ENCODE data around the gene ZNF605. TPM values are rescaled to one million over a fixed set of nuclear protein-coding genes. Genes with fewer than 3 reads are reported as not detected.
"Not testable (repeated sequence)": the region's sequence is repeated elsewhere in the genome, so short reads cannot be mapped to it uniquely, and the experiment has no call there.

The ZNF605 gene
- total RNA-seq, 4 donors from 2014 or later = 4.5 to 21.3 (median 10.3) TPM

- H3K36me3 ChIP-seq; in situ Hi-C loops (cut with MboI; ENCODE audit: low pct_ligation_motif_present in 1 of 4, low pct_unique_long_range_greater_than_20kb in 1 of 4, low sequenced_read_pairs in 3 of 4); DNase-seq; H3K27me3 ChIP-seq; H3K4me1 ChIP-seq; intact Hi-C loops (cut with DNase I; ENCODE audit: low total_unique reads); H3K27ac ChIP-seq; H3K4me3 ChIP-seq: not testable (repeated sequence)
- peak in 3 of 5 experiments; percentile 17 to 20 (median 18) for TF ChIP-seq CTCF (IDR thresholded peaks at IDR 0.05)
- 52 to 64% methylated on average over 12 to 13 of the region's 13 CpGs for WGBS, 2 donors (ENCODE audit: low coverage in 1 of 2)
- peaks cover 5 to 22% of the 10 kb centered on the region in 2 donors for H3K9me3 ChIP-seq
Observed at GRCh38 chr12:132976870-132977269, 20.8 kb upstream of the ZNF605 start.

DNA sequence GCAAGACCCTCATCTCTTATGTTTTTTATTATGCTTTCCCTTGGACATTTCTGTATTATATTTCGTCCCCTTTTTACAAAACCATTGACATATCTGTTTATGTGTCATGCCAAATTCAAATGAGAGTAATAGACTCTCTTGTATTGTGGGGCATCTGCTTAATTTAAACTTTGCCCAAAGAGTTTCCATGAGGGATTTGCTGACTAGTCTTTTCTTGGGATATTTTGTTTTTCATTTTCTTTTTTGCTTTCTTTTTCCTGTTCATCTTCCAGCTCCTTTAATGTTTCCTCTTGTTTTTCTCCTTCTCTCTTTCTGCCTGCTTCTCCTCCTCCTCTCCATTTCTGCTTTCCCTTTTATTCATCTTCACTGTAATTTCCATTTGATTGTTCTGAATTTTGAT lies 16.3 kb upstream of the ZNF605 start:
- Histone ChIP-seq H3K4me1 (no peaks in the 10 kb centered on the region), H3K27ac (no peak overlapping the region), H3K36me3 (no peaks in the 10 kb centered on the region), H3K27me3 (no peaks in the 10 kb centered on the region), H3K4me3 (no peak overlapping the region), H3K9me3 (peaks cover 26 to 35% of the 10 kb centered on the region in 2 donors)
- in situ Hi-C loops (cut with MboI; ENCODE audit: low pct_ligation_motif_present in 1 of 4, low pct_unique_long_range_greater_than_20kb in 1 of 4, low sequenced_read_pairs in 3 of 4) (no loop called here), intact Hi-C loops (cut with DNase I; ENCODE audit: low total_unique reads) (no loop called here)
- DNase-seq = no peak
- WGBS, 2 donors (ENCODE audit: low coverage in 1 of 2) = 70 to 79% methylated on average over 1 of the region's 1 CpG
- TF ChIP-seq POLR2AphosphoS5 (IDR thresholded peaks at IDR 0.05) = no peak
- no peak for TF ChIP-seq EP300 (IDR thresholded peaks at IDR 0.05; ENCODE audit: low read depth)
- no peak for TF ChIP-seq POLR2A (IDR thresholded peaks at IDR 0.05)
- TF ChIP-seq CTCF (IDR thresholded peaks at IDR 0.05) = no peak

DNA sequence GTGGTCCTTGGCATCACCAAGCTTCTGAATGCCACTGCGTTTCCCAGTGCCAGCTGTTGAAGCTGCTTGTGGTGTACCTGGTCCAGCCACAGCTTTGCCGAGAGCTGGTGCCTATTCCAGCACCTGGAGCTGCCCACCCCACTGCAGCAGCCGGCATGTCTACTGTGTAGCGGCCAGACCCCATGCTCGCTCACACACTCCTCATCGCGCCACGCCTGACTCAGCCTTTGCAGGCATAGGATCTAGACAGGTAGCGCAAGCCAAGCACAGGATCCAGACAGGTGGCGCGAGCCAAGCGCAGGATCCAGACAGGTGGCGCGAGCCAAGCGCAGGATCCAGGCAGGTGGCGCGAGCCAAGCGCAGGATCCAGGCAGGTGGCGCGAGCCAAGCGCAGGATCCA lies 11.6 kb upstream of the ZNF605 start:
- DNase-seq = no peak
- H3K36me3 ChIP-seq = no peaks in the 10 kb centered on the region
- H3K27ac ChIP-seq = no peak overlapping the region
- TF ChIP-seq POLR2AphosphoS5 (IDR thresholded peaks at IDR 0.05) = no peak
- TF ChIP-seq EP300 (IDR thresholded peaks at IDR 0.05; ENCODE audit: low read depth) = no peak
- no peak for TF ChIP-seq CTCF (IDR thresholded peaks at IDR 0.05)
- no peak for TF ChIP-seq POLR2A (IDR thresholded peaks at IDR 0.05)
- H3K27me3 ChIP-seq = no peaks in the 10 kb centered on the region
- H3K9me3 ChIP-seq = peaks cover 26 to 46% of the 10 kb centered on the region in 2 donors
- no peak overlapping the region for H3K4me3 ChIP-seq
- intact Hi-C loops (cut with DNase I; ENCODE audit: low total_unique reads) = no loop called here
- 96 to 97% methylated on average over 12 to 21 of the region's 21 CpGs for WGBS, 2 donors (ENCODE audit: low coverage in 1 of 2)
- in situ Hi-C loops (cut with MboI; ENCODE audit: low pct_ligation_motif_present in 1 of 4, low pct_unique_long_range_greater_than_20kb in 1 of 4, low sequenced_read_pairs in 3 of 4) = no loop called here
- H3K4me1 ChIP-seq = no peaks in the 10 kb centered on the region

GRCh38 chr12:132966676-132967415 lies 10.7 kb upstream of the ZNF605 start:
- Histone ChIP-seq H3K4me1 (no peaks in the 10 kb centered on the region), H3K36me3 (peaks cover 0 to 4% (median 2%) of the 10 kb centered on the region in 4 donors), H3K27me3 (no peaks in the 10 kb centered on the region), H3K9me3 (peaks cover 23 to 40% of the 10 kb centered on the region in 2 donors), H3K27ac (no peak overlapping the region), H3K4me3 (no peak overlapping the region)
- intact Hi-C loops (cut with DNase I; ENCODE audit: low total_unique reads) = no loop called here
- no peak for DNase-seq
- TF ChIP-seq POLR2A (IDR thresholded peaks at IDR 0.05) (no peak), EP300 (IDR thresholded peaks at IDR 0.05; ENCODE audit: low read depth) (no peak), POLR2AphosphoS5 (IDR thresholded peaks at IDR 0.05) (no peak), CTCF (IDR thresholded peaks at IDR 0.05) (no peak)
- in situ Hi-C loops (cut with MboI; ENCODE audit: low pct_ligation_motif_present in 1 of 4, low pct_unique_long_range_greater_than_20kb in 1 of 4, low sequenced_read_pairs in 3 of 4) = no loop called here
- 95 to 100% methylated on average over 1 to 11 of the region's 12 CpGs for WGBS, 2 donors (ENCODE audit: low coverage in 1 of 2)
